Endodermal cell (in vitro differentiated cells): Measurements from ENCODE around the gene RUNX2. TPM values are rescaled to one million over a fixed set of nuclear protein-coding genes. Genes with fewer than 3 reads are reported as not detected.

ENCODE experiments used
- DNase-seq: peaks from one replicate; pipeline ENCODE4 v3.0.0-alpha.2; 2017
- H3K27ac ChIP-seq: 2 replicates; pipeline ENCODE4 v1.5.1; 2013; ENCODE audit warnings: mild to moderate bottlenecking, low read depth, low read length, moderate library complexity
- H3K27me3 ChIP-seq: 2 replicates; pipeline ENCODE4 v1.6.1; 2013; ENCODE audit warnings: mild to moderate bottlenecking, low read length, moderate library complexity; ENCODE audit not compliant: insufficient read depth, control insufficient read depth, poor library complexity, severe bottlenecking
- H3K36me3 ChIP-seq: 2 replicates; pipeline ENCODE4 v1.7.0; 2013; ENCODE audit warnings: mild to moderate bottlenecking, low read length, moderate library complexity; ENCODE audit not compliant: control insufficient read depth, insufficient read depth
- H3K4me1 ChIP-seq: one replicate; pipeline ENCODE4 v1.7.0; 2013; ENCODE audit warnings: low read length; ENCODE audit not compliant: control insufficient read depth, insufficient read depth
- H3K4me3 ChIP-seq: 2 replicates; pipeline ENCODE4 v1.5.1; 2013; ENCODE audit warnings: mild to moderate bottlenecking, low read length, moderate library complexity
- H3K9ac ChIP-seq: 2 replicates; pipeline ENCODE4 v1.6.1; 2013; ENCODE audit warnings: mild to moderate bottlenecking, low read length, moderate library complexity; ENCODE audit not compliant: poor library complexity, severe bottlenecking; ENCODE audit errors: extremely low read depth
- H3K9me3 ChIP-seq: 2 replicates; pipeline ENCODE4 v1.6.1; 2013; ENCODE audit warnings: mild to moderate bottlenecking, low read length, moderate library complexity; ENCODE audit not compliant: control insufficient read depth
- H3K27ac Mint-ChIP-seq: 2 replicates; pipeline ENCODE4 v1.8.0; 2020; ENCODE audit warnings: mixed read lengths
- H3K27me3 Mint-ChIP-seq: 2 replicates; pipeline ENCODE4 v1.8.0; 2021; ENCODE audit warnings: mild to moderate bottlenecking, mixed read lengths; ENCODE audit not compliant: insufficient read depth
- H3K36me3 Mint-ChIP-seq: 2 replicates; pipeline ENCODE4 v1.8.0; 2020; ENCODE audit warnings: low read depth, mixed read lengths
- H3K4me1 Mint-ChIP-seq: 2 replicates; pipeline ENCODE4 v1.8.0; 2020; ENCODE audit warnings: mixed read lengths
- H3K4me3 Mint-ChIP-seq: 2 replicates; pipeline ENCODE4 v1.8.0; 2020; ENCODE audit warnings: mild to moderate bottlenecking, moderate library complexity, mixed read lengths
- H3K9me3 Mint-ChIP-seq: 2 replicates; pipeline ENCODE4 v1.8.0; 2020; ENCODE audit warnings: mild to moderate bottlenecking, mixed read lengths
- CTCF ChIP-seq: fragments of 200-600 bp; sonication (generic); conservative IDR thresholded peaks from 2 replicates; pipeline ENCODE4 v1.5.0; 2021; ENCODE audit warnings: antibody characterized with exemption, mild to moderate bottlenecking
- WGBS, 2 experiments: methylation state at CpG; one replicate each; pipeline versions ENCODE4 v1.1.5 to v1.1.7; 2013; ENCODE audit warnings: missing lambda C conversion rate in 2 of 2, mixed read lengths in 1 of 2; ENCODE audit not compliant: insufficient coverage in 1 of 2, insufficient read length in 1 of 2; 5-methylcytosine and 5-hydroxymethylcytosine counted together
- total RNA-seq, 2 donors: library from RNA; stranded (reverse); fragmentation: NEBNext Ultra II Directional in 1 of 2; extraction: Animal tissue kit (Norgen Biotek cat#: 25700) in 1 of 2; gene quantifications; 2 replicates in 1 of 2; 3 replicates in 1 of 2; pipeline ENCODE4 v1.2.1, GENCODE V29; 2021

The RUNX2 gene
- total RNA-seq, 2 donors from 2014 or later: 0.18 to 0.26 TPM

- H3K27me3 Mint-ChIP-seq: no peaks in the 10 kb centered on the region
- Histone ChIP-seq H3K4me1 (no peaks in the 10 kb centered on the region), H3K9me3 (no peaks in the 10 kb centered on the region), H3K4me3 (peak overlapping the region; percentile 99), H3K36me3 (no peaks in the 10 kb centered on the region), H3K27me3 (no peaks in the 10 kb centered on the region), H3K27ac (peak overlapping the region; percentile 96), H3K9ac (peak overlapping the region; percentile 92)
- H3K27ac Mint-ChIP-seq: peak overlapping the region; percentile 99
- no peak for DNase-seq
- no peak for TF ChIP-seq CTCF
- peak overlapping the region; percentile 92 for H3K4me3 Mint-ChIP-seq
- WGBS, 2 experiments: 0 to 5% methylated on average over 3 to 20 of the region's 21 CpGs
- H3K9me3 Mint-ChIP-seq: no peaks in the 10 kb centered on the region
- no peaks in the 10 kb centered on the region for H3K36me3 Mint-ChIP-seq
- peaks cover 8% of the 10 kb centered on the region for H3K4me1 Mint-ChIP-seq
These were observed 50.3 kb downstream of the RUNX2 start for GRCh38 chr6:45378334-45378926.

- Mint-ChIP-seq H3K27me3 (peaks cover 4% of the 10 kb centered on the region), H3K27ac (no peak overlapping the region), H3K36me3 (no peaks in the 10 kb centered on the region), H3K4me3 (no peak overlapping the region), H3K9me3 (no peaks in the 10 kb centered on the region), H3K4me1 (peaks cover 3% of the 10 kb centered on the region)
- DNase-seq: no peak
- H3K4me1 ChIP-seq: no peaks in the 10 kb centered on the region
- no peak overlapping the region for H3K9ac ChIP-seq
- H3K9me3 ChIP-seq: no peaks in the 10 kb centered on the region
- H3K36me3 ChIP-seq: no peaks in the 10 kb centered on the region
- no peak for TF ChIP-seq CTCF
- 86 to 91% methylated on average over 1 to 2 of the region's 2 CpGs for WGBS, 2 experiments
- no peaks in the 10 kb centered on the region for H3K27me3 ChIP-seq
- H3K27ac ChIP-seq: no peak overlapping the region
- H3K4me3 ChIP-seq: no peak overlapping the region
These were observed 54.3 kb downstream of the RUNX2 start for GRCh38 chr6:45382391-45382790.

- Histone ChIP-seq H3K36me3 (no peaks in the 10 kb centered on the region), H3K27ac (no peak overlapping the region), H3K9me3 (no peaks in the 10 kb centered on the region), H3K27me3 (no peaks in the 10 kb centered on the region), H3K4me1 (no peaks in the 10 kb centered on the region), H3K4me3 (no peak overlapping the region), H3K9ac (no peak overlapping the region)
- no peaks in the 10 kb centered on the region for H3K4me1 Mint-ChIP-seq
- DNase-seq: no peak
- H3K4me3 Mint-ChIP-seq: no peak overlapping the region
- H3K27me3 Mint-ChIP-seq: peaks cover 8% of the 10 kb centered on the region
- WGBS, 2 experiments: 93 to 95% methylated on average over 3 of the region's 3 CpGs
- no peak overlapping the region for H3K27ac Mint-ChIP-seq
- H3K9me3 Mint-ChIP-seq: no peaks in the 10 kb centered on the region
- TF ChIP-seq CTCF: no peak
- H3K36me3 Mint-ChIP-seq: no peaks in the 10 kb centered on the region
These were observed 58.4 kb downstream of the RUNX2 start for GRCh38 chr6:45386501-45386900.
